Glomerular visceral epithelial cell (primary cell): ENCODE measurements around the gene PHRF1.

ENCODE experiments used
- DNase-seq: peaks from one replicate; pipeline ENCODE4 v3.0.0-alpha.2; 2016; ENCODE audit errors: extremely low spot score

Gene PHRF1

DNA sequence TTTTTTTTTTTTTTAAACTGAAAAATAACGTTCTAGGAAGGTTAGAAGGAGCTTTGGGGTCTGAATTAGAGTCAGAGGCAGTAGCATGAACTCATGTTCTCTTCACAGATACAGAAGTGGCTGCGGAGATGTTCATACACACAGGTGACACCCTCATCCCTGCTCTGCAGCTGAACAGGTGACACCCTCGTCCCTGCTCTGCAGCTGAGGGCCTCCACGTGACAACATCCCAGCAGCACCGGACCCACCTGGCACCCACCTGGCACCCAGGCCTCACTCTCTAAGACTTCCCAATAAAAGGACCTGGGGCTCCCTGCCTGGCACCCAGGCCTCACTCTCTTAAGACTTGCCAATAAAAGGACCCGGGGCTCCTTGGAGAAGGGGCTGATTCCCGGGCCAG is 80.6 kb downstream of the PHRF1 start:
- DNase-seq: no peak

DNA sequence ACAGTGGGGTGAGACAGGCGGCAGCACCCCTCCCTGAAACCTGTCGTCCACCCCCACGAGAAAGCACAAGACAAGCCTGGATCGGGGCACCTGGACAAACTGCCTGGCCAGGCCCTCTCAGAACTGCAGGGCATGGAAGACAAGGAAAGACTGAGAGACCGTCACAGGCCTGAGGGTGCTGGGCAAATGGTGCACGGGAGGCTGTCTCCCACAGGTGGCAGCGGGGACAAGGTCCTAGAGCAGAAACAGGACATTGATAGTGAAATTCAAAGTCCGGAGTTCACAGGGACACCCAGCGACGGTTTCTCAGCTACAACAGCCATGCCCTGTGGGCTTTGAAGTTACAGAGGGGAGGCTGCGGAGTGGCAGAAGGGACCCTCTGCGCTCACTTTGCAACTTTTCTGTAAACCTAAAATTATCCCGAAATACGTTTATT is 81.4 kb downstream of the PHRF1 start:
- no peak for DNase-seq

DNA sequence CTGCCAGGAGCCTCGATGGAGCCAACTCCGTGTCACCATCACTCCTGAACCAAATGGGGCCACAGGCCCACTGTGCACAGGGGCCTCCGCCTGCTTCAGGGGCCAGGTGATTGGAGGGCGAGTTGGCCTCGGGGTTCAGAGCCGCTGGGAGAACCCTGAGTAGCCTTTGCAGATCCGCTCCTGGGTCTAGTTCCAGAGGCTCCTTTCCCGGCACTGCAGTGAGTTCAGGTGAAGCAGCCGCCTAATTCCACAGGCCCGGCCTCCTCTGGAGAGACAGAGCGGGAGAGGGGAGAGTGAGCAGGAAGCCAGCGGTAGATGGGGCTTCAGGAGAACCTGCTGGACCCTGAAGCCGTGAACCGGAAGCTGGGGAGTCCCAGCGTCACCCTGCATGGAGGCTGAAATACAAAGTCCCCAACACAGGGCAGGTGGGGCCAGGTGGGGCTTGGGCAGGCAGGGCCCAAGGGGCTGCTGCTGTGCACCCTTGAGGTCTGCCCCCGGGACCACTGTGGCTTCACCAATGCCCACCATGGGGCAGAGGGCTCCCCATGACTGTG is 83.3 kb downstream of the PHRF1 start:
- DNase-seq: no peak

DNA sequence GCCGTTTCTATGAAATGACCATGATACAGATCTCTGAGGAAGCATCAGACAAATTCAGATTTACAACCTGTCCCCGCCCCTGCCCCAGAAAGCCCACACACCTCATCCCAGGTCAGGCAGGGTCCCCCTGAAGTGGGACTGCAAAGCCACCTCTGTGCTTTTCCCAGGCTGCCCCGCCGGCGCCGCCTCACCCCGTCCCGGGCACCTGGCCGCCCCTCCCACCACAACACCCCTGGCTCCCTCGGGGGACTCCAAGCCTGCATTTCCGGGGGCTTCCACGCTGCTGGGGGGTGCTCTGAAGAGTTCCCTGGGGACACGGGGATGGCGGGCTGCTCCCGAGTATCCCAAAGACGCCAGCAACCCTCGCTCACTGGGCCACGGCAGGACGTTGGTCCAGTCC is 84.0 kb downstream of the PHRF1 start:
- no peak for DNase-seq

DNA sequence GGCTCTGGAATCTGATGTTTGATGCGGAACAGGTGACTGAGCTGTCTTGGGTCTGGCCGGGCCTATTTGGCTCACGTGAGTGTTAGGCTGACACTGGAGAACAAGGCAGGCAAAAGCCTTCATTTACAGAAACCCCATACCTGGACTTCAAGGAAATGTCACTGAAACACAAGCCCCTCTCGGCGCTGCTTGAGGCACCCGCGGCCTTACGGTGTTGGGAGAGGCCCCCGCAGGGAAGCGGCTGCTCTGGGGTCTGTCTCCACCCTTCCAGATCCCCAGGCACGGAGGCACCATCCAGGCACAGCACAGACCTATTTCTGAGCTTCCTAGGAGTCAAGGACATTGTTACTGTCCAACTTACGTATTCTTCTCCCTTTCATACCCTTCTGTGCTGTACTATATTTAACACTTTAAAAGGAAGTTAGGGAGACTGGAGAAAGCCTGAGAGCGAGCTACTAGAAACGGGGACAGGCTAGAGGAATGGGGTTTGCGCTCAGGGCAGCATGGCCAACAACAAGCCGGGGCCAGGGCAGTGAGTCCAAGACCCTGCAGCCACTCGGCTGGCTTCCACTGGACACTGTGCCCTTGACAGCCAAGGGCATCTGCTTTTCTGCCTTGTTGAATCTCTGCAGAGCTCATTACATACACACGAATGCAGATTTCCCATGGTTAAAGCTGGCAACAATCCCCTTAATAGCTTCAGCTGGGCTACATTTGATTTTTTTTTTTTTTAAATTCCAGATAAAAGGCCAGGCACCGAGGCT is 84.6 kb downstream of the PHRF1 start:
- DNase-seq: no peak
